Measurements from ENCODE around the gene ZBTB4. TPM values are rescaled to one million over a fixed set of nuclear protein-coding genes. Genes with fewer than 3 reads are reported as not detected.
"Not testable (repeated sequence)": the region's sequence is repeated elsewhere in the genome, so short reads cannot be mapped to it uniquely, and the experiment has no call there.

The ZBTB4 gene
- total and polyA plus RNA-seq, 9 of the 15 experiments (the other 6 are each of a cell fraction or from before 2014, with no cell fraction given): 0.92 to 6.9 (median 3.3) TPM

DNA sequence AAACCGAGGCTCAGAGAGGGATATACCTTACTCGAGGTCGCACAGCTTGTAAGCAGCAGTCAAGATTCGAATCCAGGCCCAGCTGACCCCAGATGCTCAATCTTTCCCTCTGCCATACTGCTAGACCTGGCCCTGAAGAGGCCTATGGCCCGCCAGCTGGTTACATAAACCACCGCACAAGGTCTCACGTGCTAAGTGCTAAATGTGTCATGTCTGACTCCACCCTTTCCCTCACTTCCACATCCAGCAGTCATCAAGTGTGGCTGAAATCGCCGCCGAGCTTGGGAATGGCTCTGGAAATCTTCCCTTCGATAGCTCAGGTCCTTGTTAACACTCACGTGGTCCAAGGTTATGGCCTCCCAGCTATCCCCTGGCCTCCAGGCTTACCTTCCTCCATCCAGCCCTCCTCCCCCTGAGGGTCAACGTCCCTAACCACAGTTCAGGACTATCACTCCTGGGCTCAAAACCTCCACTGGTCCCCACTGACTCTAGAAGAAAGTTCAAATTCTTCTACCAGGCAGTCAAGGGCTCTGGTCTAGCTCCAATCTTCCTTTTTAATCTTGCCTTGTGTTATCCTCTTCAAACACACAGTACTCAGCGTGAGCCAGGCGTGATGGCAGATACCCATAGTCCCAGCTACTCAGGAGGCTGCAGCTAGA, 3.5 kb downstream of the ZBTB4 start (continued):
- TF ChIP-seq, protein P1, sequence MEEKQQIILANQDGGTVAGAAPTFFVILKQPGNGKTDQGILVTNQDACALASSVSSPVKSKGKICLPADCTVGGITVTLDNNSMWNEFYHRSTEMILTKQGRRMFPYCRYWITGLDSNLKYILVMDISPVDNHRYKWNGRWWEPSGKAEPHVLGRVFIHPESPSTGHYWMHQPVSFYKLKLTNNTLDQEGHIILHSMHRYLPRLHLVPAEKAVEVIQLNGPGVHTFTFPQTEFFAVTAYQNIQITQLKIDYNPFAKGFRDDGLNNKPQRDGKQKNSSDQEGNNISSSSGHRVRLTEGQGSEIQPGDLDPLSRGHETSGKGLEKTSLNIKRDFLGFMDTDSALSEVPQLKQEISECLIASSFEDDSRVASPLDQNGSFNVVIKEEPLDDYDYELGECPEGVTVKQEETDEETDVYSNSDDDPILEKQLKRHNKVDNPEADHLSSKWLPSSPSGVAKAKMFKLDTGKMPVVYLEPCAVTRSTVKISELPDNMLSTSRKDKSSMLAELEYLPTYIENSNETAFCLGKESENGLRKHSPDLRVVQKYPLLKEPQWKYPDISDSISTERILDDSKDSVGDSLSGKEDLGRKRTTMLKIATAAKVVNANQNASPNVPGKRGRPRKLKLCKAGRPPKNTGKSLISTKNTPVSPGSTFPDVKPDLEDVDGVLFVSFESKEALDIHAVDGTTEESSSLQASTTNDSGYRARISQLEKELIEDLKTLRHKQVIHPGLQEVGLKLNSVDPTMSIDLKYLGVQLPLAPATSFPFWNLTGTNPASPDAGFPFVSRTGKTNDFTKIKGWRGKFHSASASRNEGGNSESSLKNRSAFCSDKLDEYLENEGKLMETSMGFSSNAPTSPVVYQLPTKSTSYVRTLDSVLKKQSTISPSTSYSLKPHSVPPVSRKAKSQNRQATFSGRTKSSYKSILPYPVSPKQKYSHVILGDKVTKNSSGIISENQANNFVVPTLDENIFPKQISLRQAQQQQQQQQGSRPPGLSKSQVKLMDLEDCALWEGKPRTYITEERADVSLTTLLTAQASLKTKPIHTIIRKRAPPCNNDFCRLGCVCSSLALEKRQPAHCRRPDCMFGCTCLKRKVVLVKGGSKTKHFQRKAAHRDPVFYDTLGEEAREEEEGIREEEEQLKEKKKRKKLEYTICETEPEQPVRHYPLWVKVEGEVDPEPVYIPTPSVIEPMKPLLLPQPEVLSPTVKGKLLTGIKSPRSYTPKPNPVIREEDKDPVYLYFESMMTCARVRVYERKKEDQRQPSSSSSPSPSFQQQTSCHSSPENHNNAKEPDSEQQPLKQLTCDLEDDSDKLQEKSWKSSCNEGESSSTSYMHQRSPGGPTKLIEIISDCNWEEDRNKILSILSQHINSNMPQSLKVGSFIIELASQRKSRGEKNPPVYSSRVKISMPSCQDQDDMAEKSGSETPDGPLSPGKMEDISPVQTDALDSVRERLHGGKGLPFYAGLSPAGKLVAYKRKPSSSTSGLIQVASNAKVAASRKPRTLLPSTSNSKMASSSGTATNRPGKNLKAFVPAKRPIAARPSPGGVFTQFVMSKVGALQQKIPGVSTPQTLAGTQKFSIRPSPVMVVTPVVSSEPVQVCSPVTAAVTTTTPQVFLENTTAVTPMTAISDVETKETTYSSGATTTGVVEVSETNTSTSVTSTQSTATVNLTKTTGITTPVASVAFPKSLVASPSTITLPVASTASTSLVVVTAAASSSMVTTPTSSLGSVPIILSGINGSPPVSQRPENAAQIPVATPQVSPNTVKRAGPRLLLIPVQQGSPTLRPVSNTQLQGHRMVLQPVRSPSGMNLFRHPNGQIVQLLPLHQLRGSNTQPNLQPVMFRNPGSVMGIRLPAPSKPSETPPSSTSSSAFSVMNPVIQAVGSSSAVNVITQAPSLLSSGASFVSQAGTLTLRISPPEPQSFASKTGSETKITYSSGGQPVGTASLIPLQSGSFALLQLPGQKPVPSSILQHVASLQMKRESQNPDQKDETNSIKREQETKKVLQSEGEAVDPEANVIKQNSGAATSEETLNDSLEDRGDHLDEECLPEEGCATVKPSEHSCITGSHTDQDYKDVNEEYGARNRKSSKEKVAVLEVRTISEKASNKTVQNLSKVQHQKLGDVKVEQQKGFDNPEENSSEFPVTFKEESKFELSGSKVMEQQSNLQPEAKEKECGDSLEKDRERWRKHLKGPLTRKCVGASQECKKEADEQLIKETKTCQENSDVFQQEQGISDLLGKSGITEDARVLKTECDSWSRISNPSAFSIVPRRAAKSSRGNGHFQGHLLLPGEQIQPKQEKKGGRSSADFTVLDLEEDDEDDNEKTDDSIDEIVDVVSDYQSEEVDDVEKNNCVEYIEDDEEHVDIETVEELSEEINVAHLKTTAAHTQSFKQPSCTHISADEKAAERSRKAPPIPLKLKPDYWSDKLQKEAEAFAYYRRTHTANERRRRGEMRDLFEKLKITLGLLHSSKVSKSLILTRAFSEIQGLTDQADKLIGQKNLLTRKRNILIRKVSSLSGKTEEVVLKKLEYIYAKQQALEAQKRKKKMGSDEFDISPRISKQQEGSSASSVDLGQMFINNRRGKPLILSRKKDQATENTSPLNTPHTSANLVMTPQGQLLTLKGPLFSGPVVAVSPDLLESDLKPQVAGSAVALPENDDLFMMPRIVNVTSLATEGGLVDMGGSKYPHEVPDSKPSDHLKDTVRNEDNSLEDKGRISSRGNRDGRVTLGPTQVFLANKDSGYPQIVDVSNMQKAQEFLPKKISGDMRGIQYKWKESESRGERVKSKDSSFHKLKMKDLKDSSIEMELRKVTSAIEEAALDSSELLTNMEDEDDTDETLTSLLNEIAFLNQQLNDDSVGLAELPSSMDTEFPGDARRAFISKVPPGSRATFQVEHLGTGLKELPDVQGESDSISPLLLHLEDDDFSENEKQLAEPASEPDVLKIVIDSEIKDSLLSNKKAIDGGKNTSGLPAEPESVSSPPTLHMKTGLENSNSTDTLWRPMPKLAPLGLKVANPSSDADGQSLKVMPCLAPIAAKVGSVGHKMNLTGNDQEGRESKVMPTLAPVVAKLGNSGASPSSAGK (IDR thresholded peaks at IDR 0.05): peak; percentile 78
- TF ChIP-seq BRD9 (IDR thresholded peaks at IDR 0.05; ENCODE audit: low read depth, partially characterized antibody): no peak
- no peak for TF ChIP-seq SMAD1 (IDR thresholded peaks at IDR 0.05; ENCODE audit: low read depth, low read length, partially characterized antibody)

DNA sequence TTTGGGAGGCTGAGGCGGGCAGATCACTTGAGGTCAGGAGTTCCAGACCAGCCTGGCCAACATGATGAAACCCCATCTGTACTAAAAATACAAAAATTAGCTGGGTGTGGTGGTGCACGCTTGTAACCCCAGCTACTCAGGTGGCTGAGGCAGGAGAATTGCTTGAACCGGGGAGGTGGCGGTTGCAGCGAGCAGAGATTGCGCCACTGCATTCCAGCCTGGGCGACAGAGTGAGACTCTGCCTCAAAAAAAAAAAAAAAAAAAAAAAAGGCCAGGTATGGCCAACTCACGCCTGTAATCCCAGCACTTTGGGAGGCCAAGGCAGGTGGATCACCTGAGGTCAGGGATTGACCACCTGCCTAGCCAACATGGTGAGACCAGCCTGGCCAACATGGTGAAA, 4.7 kb downstream of the ZBTB4 start:
- CTCF ChIA-PET (ENCODE audit: low intra/inter-chr PET ratio); H3K4me2 ChIP-seq (ENCODE audit: insufficient read depth, low read length); H3K9ac ChIP-seq (ENCODE audit: insufficient read depth in 1 of 2, low read depth in 2 of 2, low read length in 2 of 2); H3K9me3 ChIP-seq (replicated peaks; ENCODE audit: control insufficient read depth, insufficient read depth, low read depth, low read length); H3K36me3 ChIP-seq (ENCODE audit: control insufficient read depth, insufficient read depth, low read length); H3K27me3 ChIP-seq (ENCODE audit: control insufficient read depth in 2 of 2, insufficient read depth in 2 of 2, low read length in 2 of 2); BruUV-seq (replicated peaks); H3K4me3 ChIP-seq; in situ Hi-C loops (cut with MboI); ATAC-seq; intact Hi-C loops (cut with micrococcal nuclease); H3K9me1 ChIP-seq (ENCODE audit: control insufficient read depth, insufficient read depth, low read length); H2AFZ ChIP-seq (ENCODE audit: low read depth, low read length); DNase-seq (ENCODE audit: extremely low read depth in 1 of 4, low spot score in 3 of 4); FAIRE-seq: not testable (repeated sequence)
- Histone ChIP-seq H4K20me1 (replicated peaks; ENCODE audit: control insufficient read depth, insufficient read depth, low read length) (0 out of 2 replicates have a peak, but pooled peaks cover 13% of the 10 kb centered on the region), H3K27ac (ENCODE audit: extremely low read depth, low read depth, low read length) (peak overlapping the region; percentile 92; the same call in 1 of the 3 replicates), H3K4me1 (replicated peaks in 1 of 2; ENCODE audit: control insufficient read depth in 2 of 2, insufficient read depth in 2 of 2, low read length in 2 of 2) (peaks cover 34 to 43% of the 10 kb centered on the region in 2 experiments), H3K79me2 (ENCODE audit: control insufficient read depth, insufficient read depth, low read length) (peaks cover 85% of the 10 kb centered on the region)
- 79% methylated on average over 6 of the region's 8 CpGs for WGBS (ENCODE audit: insufficient coverage, low coverage, missing lambda C conversion rate)
- POLR2A ChIA-PET: interaction anchor here (1.2 to 1.3 kb wide), 2 partner anchors 14 to 22 kb away, joined by 3 to 6 read pairs; no protein-coding TSS in a partner anchor
